Right lobe of liver (tissue), 6 donors: ENCODE results near the gene ZNF189. TPM values are rescaled to one million over a fixed set of nuclear protein-coding genes. Genes with fewer than 3 reads are reported as not detected.

Experiments used
- ATAC-seq, 4 donors: fragments of 200-7000 bp; cut with Tn5 transposase; one replicate each; pipeline ENCODE4 v1.9.1; 2020; ENCODE audit warnings: mild to moderate bottlenecking in 4 of 4, moderate library complexity in 4 of 4
- DNase-seq, 3 donors: peaks; one replicate each; pipeline ENCODE4 v3.0.0-alpha.2; 2020
- H3K27ac ChIP-seq, 3 donors: fragments of 200-600 bp; one replicate each; pipeline ENCODE4 v1.8.0; 2022
- H3K27me3 ChIP-seq, 2 donors: fragments of 200-600 bp; one replicate each; pipeline ENCODE4 v1.8.0; 2022
- H3K36me3 ChIP-seq, 4 donors: fragments of 200-600 bp; sonication (generic) in 1 of 4; one replicate each; pipeline versions ENCODE4 v1.5.1 to v1.8.0; 2017 to 2022; ENCODE audit warnings: control low read depth in 1 of 4
- H3K4me1 ChIP-seq, 4 donors: fragments of 200-600 bp; sonication (generic) in 1 of 4; one replicate each; pipeline versions ENCODE4 v1.5.1 to v1.8.0; 2017 to 2022; ENCODE audit warnings: control low read depth in 1 of 4
- H3K4me3 ChIP-seq, 3 donors: fragments of 200-600 bp; one replicate each; pipeline ENCODE4 v1.8.0; 2022
- H3K9me3 ChIP-seq, 4 donors: fragments of 200-600 bp; sonication (generic) in 1 of 4; one replicate each; pipeline versions ENCODE4 v1.5.1 to v1.8.0; 2017 to 2022; ENCODE audit warnings: control low read depth in 1 of 4
- CTCF ChIP-seq, 4 donors: fragments of 200-600 bp in 3 of 4; fragments of 450-650 bp in 1 of 4; IDR thresholded peaks; one replicate each; pipeline versions ENCODE4 v1.5.1 to v1.8.0; 2016 to 2022; ENCODE audit warnings: antibody characterized with exemption in 4 of 4, mild to moderate bottlenecking in 2 of 4
- POLR2A ChIP-seq: fragments of 450-650 bp; IDR thresholded peaks from one replicate; pipeline ENCODE4 v1.6.1; 2017; ENCODE audit warnings: antibody characterized with exemption, mild to moderate bottlenecking
- WGBS: methylation state at CpG from one replicate; pipeline ENCODE4 v1.1.6; 2018; ENCODE audit warnings: low coverage, low lambda C conversion rate; ENCODE audit not compliant: insufficient coverage; ENCODE audit errors: missing lambda C conversion rate; 5-methylcytosine and 5-hydroxymethylcytosine counted together
- intact Hi-C, 2 donors: fragments of 100-400 bp; cut with DNase I; formaldehyde crosslinking; loops; one replicate each; pipeline versions ENCODE4 v1.11.2 to v1.14.1; 2022
- small RNA-seq, 2 experiments: library from RNA; depleted of rRNA; stranded (forward); fragments of <200 nt; gene quantifications; one replicate each; pipeline ENCODE3, GENCODE V24; 2016
- total RNA-seq, 6 experiments: library from RNA; depleted of rRNA in 2 of 6; stranded (reverse); fragments of >200 nt in 2 of 6; fragmentation: NEBNext Ultra II Directional in 3 of 6; extraction: Animal tissue kit (Norgen Biotek cat#: 25700) in 3 of 6; gene quantifications; one replicate each; pipeline versions ENCODE4 v1.1.0 to v1.2.4, GENCODE V29; 2016 to 2023
- donor health status: DM: no; HTN: yes; CAD: no.
- donor health status: DM: no; HTN: no; CAD: no.
- donor health status: DM: no; HTN: no; CAD: no.
- donor health status: DM: no; HTN: yes; CAD: no.
- donor health status: DM: no; HTN: yes; CAD: no.

Gene ZNF189
- total RNA-seq, 6 experiments from 2014 or later, result 5.7 to 9.7 (median 8.2) TPM

GRCh38 chr9:101457003-101457402, 58.4 kb downstream of the ZNF189 start:
- Histone ChIP-seq H3K27ac (no peak overlapping the region), H3K4me3 (no peak overlapping the region), H3K27me3 (no peaks in the 10 kb centered on the region), H3K36me3 (no peaks in the 10 kb centered on the region), H3K4me1 (no peaks in the 10 kb centered on the region), H3K9me3 (no peaks in the 10 kb centered on the region)
- ATAC-seq (peak; percentile 53 to 80 (median 72)), DNase-seq (no peak)
- TF ChIP-seq CTCF (IDR thresholded peaks at IDR 0.05) (peak; percentile 6 to 35 (median 26)), POLR2A (no peak)
- whole genome bisulfite sequencing, result 9% methylated on average over 3 of the region's 3 CpGs
- intact Hi-C loops, result loop anchor here in 1 of 2 donors (5.0 kb wide), 1 partner anchor 75 kb away; the partner anchor contains the start of gene RNF20

GRCh38 chr9:101458963-101459631, 60.4 kb downstream of the ZNF189 start:
- DNase-seq, result no peak
- peak; percentile 96 to 98 (median 96) for ATAC-seq
- Histone ChIP-seq H3K4me3 (no peak overlapping the region), H3K27ac (no peak overlapping the region), H3K4me1 (no peaks in the 10 kb centered on the region), H3K9me3 (no peaks in the 10 kb centered on the region), H3K36me3 (no peaks in the 10 kb centered on the region), H3K27me3 (no peaks in the 10 kb centered on the region)
- intact Hi-C loops, result loop anchor here in 1 of 2 donors (5.0 kb wide), 1 partner anchor 73 kb away; the partner anchor contains the start of gene RNF20
- TF ChIP-seq CTCF (IDR thresholded peaks at IDR 0.05), result peak; percentile 74 to 82 (median 76)
- TF ChIP-seq POLR2A, result no peak
- 14% methylated on average over 7 of the region's 9 CpGs for WGBS

Small RNAs within 50 kb of the gene (small RNA-seq; reads per million reads assigned to genes)
- gene AL353621.2, result 0 reads per million in 2 experiments

Other genes with a start within 250 kb of the ZNF189 start
- 100 to 1,000 TPM; 223 to 648 (median 507) TPM for gene BAAT, start 13.8 kb upstream of the ZNF189 start, total RNA-seq
- gene MRPL50, start 233 bp upstream of the ZNF189 start, total RNA-seq, result 1 to 10 TPM; 4.6 to 8.7 (median 6.7) TPM
- 1,000 to 10,000 TPM; 2,876 to 4,505 (median 3,144) TPM for gene ALDOB, start 36.9 kb downstream of the ZNF189 start, total RNA-seq
- gene RNF20, start 135.0 kb downstream of the ZNF189 start, total RNA-seq, result 10 to 100 TPM in 4 of 6 experiments, 1 to 10 TPM in 2; 8.7 to 19.8 (median 16.1) TPM
- not detected for gene PPP3R2, start 196.1 kb downstream of the ZNF189 start, total RNA-seq